Measurements from ENCODE around the gene DDX50.
"Not testable (repeated sequence)": the region's sequence is repeated elsewhere in the genome, so short reads cannot be mapped to it uniquely, and the experiment has no call there.

Gene DDX50

DNA sequence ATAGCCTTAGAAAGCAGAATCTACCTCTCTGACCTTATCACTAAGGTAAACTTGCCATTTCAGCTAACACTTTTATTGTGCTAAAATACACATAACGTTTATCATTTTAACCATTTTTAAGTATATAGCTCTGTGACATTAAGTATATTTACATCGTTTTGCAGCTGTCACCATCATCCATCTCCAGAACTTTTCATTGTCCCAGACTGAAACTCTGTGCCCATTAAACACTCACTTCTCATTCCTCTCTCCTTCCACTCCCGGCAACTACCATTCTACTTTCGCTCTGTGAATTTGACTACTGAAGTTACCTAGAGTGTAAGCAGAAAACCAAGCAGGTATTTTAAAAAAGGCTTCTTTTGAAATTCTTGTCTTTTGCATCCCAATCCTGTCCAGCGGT is 1.3 kb downstream of the DDX50 start:
- no peak for TF ChIP-seq ZFX (IDR thresholded peaks at IDR 0.05; ENCODE audit: borderline replicate concordance)
- TF ChIP-seq, protein P1, sequence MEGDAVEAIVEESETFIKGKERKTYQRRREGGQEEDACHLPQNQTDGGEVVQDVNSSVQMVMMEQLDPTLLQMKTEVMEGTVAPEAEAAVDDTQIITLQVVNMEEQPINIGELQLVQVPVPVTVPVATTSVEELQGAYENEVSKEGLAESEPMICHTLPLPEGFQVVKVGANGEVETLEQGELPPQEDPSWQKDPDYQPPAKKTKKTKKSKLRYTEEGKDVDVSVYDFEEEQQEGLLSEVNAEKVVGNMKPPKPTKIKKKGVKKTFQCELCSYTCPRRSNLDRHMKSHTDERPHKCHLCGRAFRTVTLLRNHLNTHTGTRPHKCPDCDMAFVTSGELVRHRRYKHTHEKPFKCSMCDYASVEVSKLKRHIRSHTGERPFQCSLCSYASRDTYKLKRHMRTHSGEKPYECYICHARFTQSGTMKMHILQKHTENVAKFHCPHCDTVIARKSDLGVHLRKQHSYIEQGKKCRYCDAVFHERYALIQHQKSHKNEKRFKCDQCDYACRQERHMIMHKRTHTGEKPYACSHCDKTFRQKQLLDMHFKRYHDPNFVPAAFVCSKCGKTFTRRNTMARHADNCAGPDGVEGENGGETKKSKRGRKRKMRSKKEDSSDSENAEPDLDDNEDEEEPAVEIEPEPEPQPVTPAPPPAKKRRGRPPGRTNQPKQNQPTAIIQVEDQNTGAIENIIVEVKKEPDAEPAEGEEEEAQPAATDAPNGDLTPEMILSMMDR (IDR thresholded peaks at IDR 0.05) = no peak
- 0 out of 2 replicates have a peak overlapping the region, but pooled peaks have one; percentile 89 for H3K27ac ChIP-seq

- peak overlapping the region; percentile 13; the same call in 1 of the 2 replicates for H3K27ac ChIP-seq
Measured at GRCh38 chr10:68924593-68924992, 23.5 kb downstream of the DDX50 start.

GRCh38 chr10:68925489-68925888 is 24.4 kb downstream of the DDX50 start:
- no peak for TF ChIP-seq ZFX (IDR thresholded peaks at IDR 0.05; ENCODE audit: borderline replicate concordance)
- TF ChIP-seq, protein P1 (IDR thresholded peaks at IDR 0.05) = no peak
- no peak overlapping the region for H3K27ac ChIP-seq

More at GRCh38 chr10:68924593-68924992, 23.5 kb downstream of the DDX50 start:
- TF ChIP-seq, protein P1 (IDR thresholded peaks at IDR 0.05) = no peak
- TF ChIP-seq ZFX (IDR thresholded peaks at IDR 0.05; ENCODE audit: borderline replicate concordance) = no peak

DNA sequence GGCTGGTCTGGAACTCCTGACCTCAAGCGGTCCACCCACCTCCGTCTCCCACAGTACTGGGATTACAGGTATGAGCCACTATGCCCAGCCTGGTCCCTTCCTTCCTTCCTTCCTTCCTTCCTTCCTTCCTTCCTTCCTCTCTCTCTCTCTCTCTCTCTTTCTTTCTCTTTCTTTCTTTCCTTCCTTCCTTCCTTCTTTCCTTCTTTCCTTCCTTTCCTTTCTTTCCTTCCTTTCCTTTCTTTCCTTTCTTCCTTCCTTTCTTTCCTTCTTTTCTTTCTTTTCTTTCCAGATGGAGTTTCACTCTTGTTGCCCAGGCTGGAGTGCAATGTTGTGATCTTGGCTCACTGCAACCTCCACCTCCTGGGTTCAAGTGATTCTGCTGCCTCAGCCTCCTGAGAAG is 28.0 kb downstream of the DDX50 start:
- H3K27ac ChIP-seq = not testable (repeated sequence)

DNA sequence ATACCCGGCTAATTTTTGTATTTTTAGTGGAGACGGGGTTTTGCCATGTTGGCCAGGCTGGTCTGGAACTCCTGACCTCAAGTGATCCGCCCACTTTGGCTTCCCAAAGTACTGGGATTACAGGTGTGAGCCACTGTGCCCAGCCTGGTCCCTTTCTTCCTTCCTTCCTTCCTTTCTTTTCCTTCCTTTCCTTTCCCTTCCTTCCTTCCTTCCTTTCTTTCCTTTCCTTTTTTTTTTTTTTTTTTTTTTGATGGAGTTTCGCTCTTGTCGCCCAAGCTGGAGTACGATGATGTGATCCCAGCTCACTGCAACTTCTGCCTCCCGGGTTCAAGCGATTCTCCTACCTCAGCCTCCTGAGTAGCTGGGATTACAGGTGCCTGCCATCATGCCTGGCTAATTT is 28.8 kb downstream of the DDX50 start:
- H3K27ac ChIP-seq = not testable (repeated sequence)

GRCh38 chr10:68932860-68933259 is 31.7 kb downstream of the DDX50 start:
- not testable (repeated sequence) for H3K27ac ChIP-seq

- TF ChIP-seq ZFX (IDR thresholded peaks at IDR 0.05; ENCODE audit: borderline replicate concordance) = no peak
- TF ChIP-seq, protein P1 (IDR thresholded peaks at IDR 0.05) = no peak
- H3K27ac ChIP-seq = no peak overlapping the region
Measured at GRCh38 chr10:68934994-68935393, 33.9 kb downstream of the DDX50 start.

- TF ChIP-seq, protein P1 (IDR thresholded peaks at IDR 0.05) = no peak
- TF ChIP-seq ZFX (IDR thresholded peaks at IDR 0.05; ENCODE audit: borderline replicate concordance) = no peak
- H3K27ac ChIP-seq = no peak overlapping the region
Measured at GRCh38 chr10:68938117-68938516, 37.0 kb downstream of the DDX50 start.

- H3K27ac ChIP-seq = no peak overlapping the region
- no peak for TF ChIP-seq ZFX (IDR thresholded peaks at IDR 0.05; ENCODE audit: borderline replicate concordance)
- TF ChIP-seq, protein P1 (IDR thresholded peaks at IDR 0.05) = no peak
Measured at GRCh38 chr10:68938884-68939283, 37.8 kb downstream of the DDX50 start.

GRCh38 chr10:68940917-68941316 is 39.8 kb downstream of the DDX50 start:
- not testable (repeated sequence) for H3K27ac ChIP-seq

Measured in 22Rv1 (cell line).